Measurements from ENCODE around the gene LSR.
A peak's percentile ranks its signal among the peaks of the same experiment; 100 is the strongest.

Gene LSR

GRCh38 chr19:35249146-35249847 is 495 bp downstream of the LSR start:
- no peak for DNase-seq

GRCh38 chr19:35249848-35250711 is 1.3 kb downstream of the LSR start:
- peak in 1 of 2 experiments; percentile 12 for DNase-seq

GRCh38 chr19:35251456-35251855 is 2.7 kb downstream of the LSR start:
- no peak for DNase-seq

- no peak for DNase-seq
These were observed 4.8 kb downstream of the LSR start for GRCh38 chr19:35253316-35254286.

- no peak for DNase-seq
These were observed 5.8 kb downstream of the LSR start for GRCh38 chr19:35254341-35255297.

- DNase-seq: no peak
These were observed 7.8 kb downstream of the LSR start for GRCh38 chr19:35256566-35256965.

GRCh38 chr19:35257113-35257461 is 8.3 kb downstream of the LSR start:
- no peak for DNase-seq

- DNase-seq: no peak
These were observed 12.0 kb downstream of the LSR start for GRCh38 chr19:35260694-35261304.

GRCh38 chr19:35261356-35262100 is 12.7 kb downstream of the LSR start:
- peak in 1 of 2 experiments; percentile 15 for DNase-seq

- DNase-seq: peak in 1 of 2 experiments; percentile 25
These were observed 13.4 kb downstream of the LSR start for GRCh38 chr19:35262101-35262761.

GRCh38 chr19:35264268-35265125 is 15.7 kb downstream of the LSR start:
- peak in 1 of 2 experiments; percentile 16 for DNase-seq

GRCh38 chr19:35265126-35265899 is 16.5 kb downstream of the LSR start:
- DNase-seq: no peak

GRCh38 chr19:35265900-35266519 is 17.2 kb downstream of the LSR start:
- DNase-seq: no peak

- peak in 1 of 2 experiments; percentile 28 for DNase-seq
These were observed 17.9 kb downstream of the LSR start for GRCh38 chr19:35266520-35267352.

- peak in 1 of 2 experiments; percentile 42 for DNase-seq
These were observed 18.6 kb downstream of the LSR start for GRCh38 chr19:35267353-35267817.

- DNase-seq: peak in 1 of 2 experiments; percentile 73
These were observed 19.2 kb downstream of the LSR start for GRCh38 chr19:35267818-35268535.

Data from NCI-H524 (cell line).